ENCODE measurements around the gene FLNC.

The FLNC gene

DNA sequence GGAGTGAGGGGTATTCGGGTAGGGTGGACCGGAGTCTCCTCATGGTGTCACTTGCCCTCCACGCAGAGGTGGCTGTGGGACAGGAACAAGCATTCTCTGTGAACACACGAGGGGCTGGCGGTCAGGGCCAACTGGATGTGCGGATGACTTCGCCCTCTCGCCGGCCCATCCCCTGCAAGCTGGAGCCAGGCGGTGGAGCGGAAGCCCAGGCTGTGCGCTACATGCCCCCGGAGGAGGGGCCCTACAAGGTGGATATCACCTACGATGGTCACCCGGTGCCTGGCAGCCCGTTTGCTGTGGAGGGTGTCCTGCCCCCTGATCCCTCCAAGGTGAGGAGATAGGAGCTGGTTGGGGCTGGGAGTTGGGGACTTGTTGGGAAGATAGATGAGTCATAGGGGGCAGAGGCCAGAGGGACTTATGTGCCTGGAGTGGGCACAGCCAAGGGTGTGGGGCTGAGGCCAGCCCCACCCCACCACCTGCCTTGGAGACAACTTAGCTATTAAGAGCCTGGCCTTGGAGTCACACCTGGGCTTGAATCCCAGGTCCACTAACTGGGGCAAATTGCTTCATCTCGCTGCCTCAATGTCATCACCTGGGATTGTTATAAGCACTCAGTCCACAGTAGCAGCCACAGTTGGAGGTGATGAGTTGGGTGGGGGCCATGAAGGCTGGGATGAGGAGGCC, 13.9 kb downstream of the FLNC start:
- DNase-seq (ENCODE audit: low read depth): no peak

DNA sequence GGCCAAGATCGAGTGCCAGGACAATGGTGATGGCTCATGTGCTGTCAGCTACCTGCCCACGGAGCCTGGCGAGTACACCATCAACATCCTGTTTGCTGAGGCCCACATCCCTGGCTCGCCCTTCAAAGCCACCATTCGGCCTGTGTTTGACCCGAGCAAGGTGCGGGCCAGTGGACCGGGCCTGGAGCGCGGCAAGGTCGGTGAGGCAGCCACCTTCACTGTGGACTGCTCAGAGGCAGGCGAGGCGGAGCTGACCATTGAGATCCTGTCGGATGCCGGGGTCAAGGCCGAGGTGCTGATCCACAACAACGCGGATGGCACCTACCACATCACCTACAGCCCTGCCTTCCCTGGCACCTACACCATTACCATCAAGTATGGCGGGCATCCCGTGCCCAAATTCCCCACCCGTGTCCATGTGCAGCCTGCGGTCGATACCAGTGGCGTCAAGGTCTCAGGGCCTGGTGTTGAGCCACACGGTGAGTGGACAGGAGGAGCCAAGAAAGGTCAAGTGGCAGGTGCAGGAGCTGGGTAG, 14.6 kb downstream of the FLNC start:
- DNase-seq (ENCODE audit: low read depth): no peak

GRCh38 chr7:128845475-128845874, 15.3 kb downstream of the FLNC start:
- DNase-seq (ENCODE audit: low read depth): no peak

DNA sequence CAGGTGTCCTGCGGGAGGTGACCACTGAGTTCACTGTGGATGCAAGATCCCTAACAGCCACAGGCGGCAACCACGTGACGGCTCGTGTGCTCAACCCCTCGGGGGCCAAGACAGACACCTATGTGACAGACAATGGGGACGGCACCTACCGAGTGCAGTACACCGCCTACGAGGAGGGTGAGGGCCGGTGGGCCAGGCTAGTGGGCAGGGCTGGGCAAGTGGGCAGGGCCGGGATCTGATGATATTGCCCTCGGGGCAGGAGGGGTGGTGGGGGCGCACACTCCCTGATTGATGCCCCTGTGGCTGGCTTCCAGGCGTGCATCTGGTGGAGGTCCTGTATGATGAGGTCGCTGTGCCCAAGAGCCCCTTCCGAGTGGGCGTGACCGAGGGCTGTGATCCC, 15.8 kb downstream of the FLNC start:
- DNase-seq (ENCODE audit: low read depth): no peak

- DNase-seq (ENCODE audit: low read depth): no peak
Observed at GRCh38 chr7:128846781-128847444, 16.7 kb downstream of the FLNC start.

GRCh38 chr7:128847721-128848211, 17.6 kb downstream of the FLNC start:
- DNase-seq (ENCODE audit: low read depth): no peak

- no peak for DNase-seq (ENCODE audit: low read depth)
Observed at GRCh38 chr7:128848289-128849155, 18.3 kb downstream of the FLNC start.

DNA sequence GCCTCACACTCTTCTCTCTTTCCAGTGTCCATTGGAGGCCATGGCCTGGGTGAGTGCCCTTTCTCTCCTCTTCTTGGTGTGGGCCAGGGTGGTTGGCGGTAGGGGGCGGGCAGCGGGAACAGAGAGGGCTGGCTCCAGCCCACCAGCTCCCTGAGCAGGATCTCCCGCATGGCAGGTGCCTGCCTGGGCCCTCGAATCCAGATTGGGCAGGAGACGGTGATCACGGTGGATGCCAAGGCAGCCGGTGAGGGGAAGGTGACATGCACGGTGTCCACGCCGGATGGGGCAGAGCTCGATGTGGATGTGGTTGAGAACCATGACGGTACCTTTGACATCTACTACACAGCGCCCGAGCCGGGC, 18.9 kb downstream of the FLNC start:
- no peak for DNase-seq (ENCODE audit: low read depth)

GRCh38 chr7:128849804-128850490, 19.7 kb downstream of the FLNC start:
- DNase-seq (ENCODE audit: low read depth): no peak

- no peak for DNase-seq (ENCODE audit: low read depth)
Observed at GRCh38 chr7:128852537-128853254, 22.5 kb downstream of the FLNC start.

GRCh38 chr7:128853799-128854198, 23.6 kb downstream of the FLNC start:
- DNase-seq (ENCODE audit: low read depth): no peak

- no peak for DNase-seq (ENCODE audit: low read depth)
Observed at GRCh38 chr7:128854396-128854795, 24.2 kb downstream of the FLNC start.

DNA sequence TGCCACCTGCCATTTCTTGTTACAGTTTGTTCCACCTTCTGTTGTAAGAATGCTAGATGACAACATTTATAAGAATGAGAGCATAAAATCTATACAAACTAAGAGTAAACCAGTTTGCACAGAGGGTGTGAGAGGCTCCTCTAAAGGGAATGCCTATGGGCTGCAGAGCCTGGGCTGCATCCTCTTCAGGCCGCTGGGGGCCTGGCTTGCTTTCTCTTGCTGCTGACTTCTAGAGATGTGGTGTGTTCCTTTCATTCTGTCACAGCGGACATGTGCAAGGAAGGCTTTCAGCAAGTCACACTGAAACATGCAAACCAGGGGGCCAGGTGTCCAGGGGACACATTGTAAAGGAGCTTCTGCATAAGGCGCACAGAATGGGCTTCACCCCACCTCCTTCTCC, 25.4 kb downstream of the FLNC start:
- DNase-seq (ENCODE audit: low read depth): no peak

GRCh38 chr7:128856001-128856718, 26.0 kb downstream of the FLNC start:
- DNase-seq (ENCODE audit: low read depth): no peak

DNA sequence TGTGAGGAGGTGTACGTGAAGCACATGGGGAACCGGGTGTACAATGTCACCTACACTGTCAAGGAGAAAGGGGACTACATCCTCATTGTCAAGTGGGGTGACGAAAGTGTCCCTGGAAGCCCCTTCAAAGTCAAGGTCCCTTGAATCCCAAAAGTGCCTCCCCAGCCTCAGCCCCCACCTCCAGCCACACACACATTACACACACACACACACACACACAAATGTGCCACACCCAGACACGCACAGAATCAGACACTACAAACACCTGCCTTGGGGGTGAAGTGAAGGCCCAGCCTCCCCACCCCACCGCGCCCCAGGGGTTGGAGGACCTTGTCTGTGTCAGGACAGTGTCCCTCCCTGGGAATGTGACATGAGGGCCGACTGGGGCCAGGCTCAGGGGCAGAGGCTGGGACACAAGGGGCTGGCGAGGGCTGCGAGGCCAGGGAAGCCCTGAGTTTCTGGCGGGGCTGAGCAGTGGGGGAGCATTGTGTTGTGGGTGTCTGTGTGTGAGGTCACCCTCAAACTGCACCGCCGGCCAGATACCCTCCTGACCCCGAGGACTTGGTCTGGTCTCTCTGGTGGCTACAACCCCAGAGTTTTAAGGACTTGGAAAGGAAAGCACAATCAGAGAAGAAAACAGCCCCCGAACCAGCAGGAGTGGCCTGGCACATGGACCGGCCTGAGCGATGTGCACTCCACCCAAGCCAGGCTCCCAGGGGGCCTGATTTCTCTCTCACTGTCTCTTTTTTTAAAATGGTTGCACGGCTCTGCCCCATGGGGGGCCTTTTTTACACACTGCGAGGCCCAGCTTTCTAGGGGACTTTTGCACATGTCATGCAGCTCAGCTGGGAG, 28.4 kb downstream of the FLNC start:
- no peak for DNase-seq (ENCODE audit: low read depth)

DNA sequence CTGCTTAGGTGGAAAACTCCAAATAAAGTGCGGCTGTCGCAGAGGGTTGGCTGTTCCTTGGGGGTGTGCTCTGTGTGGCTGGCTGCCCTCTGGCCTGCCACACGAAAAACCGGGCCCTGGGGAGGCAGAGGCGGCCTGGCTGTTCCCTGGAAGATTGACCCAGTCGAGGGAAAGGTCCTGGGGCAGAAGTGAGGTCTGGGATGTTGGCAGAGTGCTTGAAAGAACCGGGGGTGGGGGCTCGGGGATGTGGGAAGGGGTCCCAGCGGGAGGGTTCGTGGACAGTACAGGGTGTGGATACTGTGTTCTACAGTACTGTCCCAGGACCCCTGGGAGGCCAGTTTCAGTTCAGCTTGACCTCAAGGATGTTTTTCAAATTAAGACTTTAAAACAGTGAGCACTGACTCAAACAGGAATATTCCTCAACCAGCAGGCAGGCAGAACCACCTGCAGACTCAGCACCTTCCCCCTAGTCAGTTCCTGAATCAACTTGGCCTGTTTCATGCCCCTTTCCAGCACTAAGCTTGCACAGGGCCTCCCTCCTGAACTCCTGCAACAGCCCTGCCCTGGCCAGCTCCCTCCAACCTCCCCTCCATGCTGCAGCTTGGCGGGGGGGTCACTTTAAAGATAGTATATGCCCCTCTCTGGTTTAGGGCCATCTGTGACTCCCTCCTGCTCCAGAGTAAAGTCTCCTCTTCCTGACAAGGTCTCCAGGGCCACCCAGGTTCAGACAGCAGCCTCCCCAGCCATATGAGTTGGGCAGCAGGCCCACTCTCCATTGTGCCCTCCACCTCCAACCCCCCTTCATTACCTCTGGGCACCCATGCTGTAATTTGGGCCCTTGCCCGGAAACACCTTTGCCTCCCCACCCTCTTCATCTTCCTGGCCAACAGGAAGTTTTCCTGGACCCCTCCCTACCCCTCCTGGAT, 29.3 kb downstream of the FLNC start:
- DNase-seq (ENCODE audit: low read depth): no peak

DNA sequence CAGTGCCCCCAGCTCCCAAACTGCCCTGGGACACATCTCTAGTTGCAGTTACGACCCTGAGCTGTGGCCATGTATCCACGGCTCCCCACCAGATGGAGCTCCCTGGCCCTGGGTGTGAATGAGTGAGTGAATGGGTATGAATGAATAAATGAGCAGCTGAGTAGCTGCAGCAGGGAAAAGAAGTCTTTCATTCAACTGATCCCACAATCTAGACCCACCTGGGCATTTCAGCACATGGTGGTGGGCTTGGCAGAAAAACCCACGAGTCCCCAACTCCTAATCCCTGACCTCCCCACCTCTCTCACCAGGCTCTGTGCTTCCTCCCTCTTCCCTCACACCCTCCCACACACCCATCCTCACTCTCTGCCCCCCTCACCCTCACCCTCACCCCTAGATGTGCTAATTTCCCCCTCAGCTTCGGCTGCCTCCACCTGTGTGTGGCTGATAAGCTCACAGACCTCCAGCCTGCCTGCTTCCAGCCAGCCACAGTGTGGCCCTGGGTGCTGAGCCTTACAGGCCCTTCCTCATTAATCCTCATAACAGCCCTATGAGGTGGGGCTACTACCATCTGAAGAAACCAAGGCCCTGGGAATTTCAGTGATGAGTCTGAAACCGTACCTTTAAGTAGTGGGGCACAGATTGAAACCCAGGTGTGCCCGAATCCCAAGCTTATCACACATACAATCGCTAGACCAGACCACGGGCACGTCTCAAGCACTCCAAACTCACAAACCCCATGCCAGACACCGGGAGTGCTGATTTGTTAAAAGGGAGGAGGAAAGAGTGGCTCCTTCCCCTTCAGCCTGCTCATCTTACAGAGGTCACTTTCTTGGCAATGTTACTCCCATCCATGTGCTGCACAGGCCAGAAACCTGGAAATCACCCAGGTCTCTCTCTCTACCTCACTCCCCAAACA, 30.2 kb downstream of the FLNC start:
- DNase-seq (ENCODE audit: low read depth): no peak
